IMR-90 (cell line): Measurements from ENCODE around the gene FASLG.

ENCODE experiments used
- BHLHE40 ChIP-seq: fragments of 150-350 bp; IDR thresholded peaks from 2 replicates; pipeline ENCODE4 v1.6.1; 2016; ENCODE audit warnings: mild to moderate bottlenecking, low read depth, low read length
- CHD1 ChIP-seq: IDR thresholded peaks from 2 replicates; pipeline ENCODE4 v1.6.1; 2012; ENCODE audit warnings: low read depth, low read length, improper control_type of control experiment
- MAFK ChIP-seq: IDR thresholded peaks from 2 replicates; pipeline ENCODE4 v1.6.1; 2012; ENCODE audit warnings: low read depth, low read length, improper control_type of control experiment
- MAZ ChIP-seq: IDR thresholded peaks from 2 replicates; pipeline ENCODE4 v1.6.1; 2012; ENCODE audit warnings: low read depth, mild to moderate bottlenecking, low read length, improper control_type of control experiment, moderate library complexity, borderline replicate concordance
- MXI1 ChIP-seq: IDR thresholded peaks from 2 replicates; pipeline ENCODE4 v1.6.1; 2012; ENCODE audit warnings: low read depth, mild to moderate bottlenecking, low read length, moderate library complexity, borderline replicate concordance
- POLR2A ChIP-seq: IDR thresholded peaks from 2 replicates; pipeline ENCODE4 v1.6.1; 2012; ENCODE audit warnings: mild to moderate bottlenecking, low read depth, low read length
- RAD21 ChIP-seq: IDR thresholded peaks from 2 replicates; pipeline ENCODE4 v1.6.1; 2012; ENCODE audit warnings: low read length, improper control_type of control experiment
- RCOR1 ChIP-seq: IDR thresholded peaks from 2 replicates; pipeline ENCODE4 v1.6.1; 2012; ENCODE audit warnings: mild to moderate bottlenecking, low read length, improper control_type of control experiment; ENCODE audit not compliant: insufficient replicate concordance
- RFX5 ChIP-seq: IDR thresholded peaks from 2 replicates; pipeline ENCODE4 v1.8.0; 2012; ENCODE audit warnings: low read depth, mild to moderate bottlenecking, low read length, moderate library complexity
- SMC3 ChIP-seq: fragments of 150-350 bp; IDR thresholded peaks from 2 replicates; pipeline ENCODE4 v1.6.1; 2016; ENCODE audit warnings: low read depth, mild to moderate bottlenecking, antibody characterized with exemption, low read length, moderate library complexity
- USF2 ChIP-seq: fragments of 150-350 bp; IDR thresholded peaks from 2 replicates; pipeline ENCODE4 v1.6.1; 2017; ENCODE audit warnings: mild to moderate bottlenecking, antibody characterized with exemption, low read length, low read depth
- TF ChIP-seq, protein P1 (sequence below): conservative IDR thresholded peaks from 2 replicates; pipeline ENCODE4 v1.5.1; 2012; ENCODE audit warnings: mild to moderate bottlenecking, low read depth, low read length, improper control_type of control experiment

DNA sequence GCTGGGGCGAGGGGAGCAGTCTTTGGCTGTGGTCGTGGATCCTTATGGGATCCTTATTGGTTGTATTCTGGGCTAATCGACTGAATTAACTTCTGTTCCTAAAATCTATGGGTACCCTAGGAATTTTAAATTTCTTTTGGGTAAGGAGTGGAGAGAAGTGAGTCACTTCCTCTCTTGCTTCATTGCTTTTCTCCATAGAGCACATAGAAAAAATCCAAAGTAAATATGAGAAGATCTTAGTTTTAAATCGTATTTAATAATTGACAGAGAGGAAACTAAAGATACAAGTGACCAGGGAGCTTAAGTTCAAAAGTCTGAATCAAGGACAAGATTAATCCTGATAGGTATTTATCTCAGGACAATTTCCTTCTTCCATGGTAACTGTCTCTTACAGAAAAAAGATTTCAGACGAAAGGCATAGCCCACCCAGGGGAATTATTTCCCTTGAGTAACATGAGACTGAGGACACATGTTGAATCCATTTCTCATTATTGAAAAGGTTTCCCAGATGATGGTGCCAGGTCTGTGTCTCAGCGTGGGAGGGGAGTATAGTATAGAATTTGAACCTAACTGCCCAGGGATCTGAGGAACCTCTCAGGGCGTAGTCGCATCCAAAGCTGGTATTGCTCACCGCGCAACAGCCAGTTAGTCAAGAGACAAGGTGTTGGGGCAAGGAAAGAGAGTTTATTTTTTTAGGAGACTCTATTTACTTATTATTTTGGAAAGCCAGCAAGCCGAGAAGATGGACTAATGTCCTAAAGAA, 28.7 kb upstream of the FASLG start:
- TF ChIP-seq, protein P1, sequence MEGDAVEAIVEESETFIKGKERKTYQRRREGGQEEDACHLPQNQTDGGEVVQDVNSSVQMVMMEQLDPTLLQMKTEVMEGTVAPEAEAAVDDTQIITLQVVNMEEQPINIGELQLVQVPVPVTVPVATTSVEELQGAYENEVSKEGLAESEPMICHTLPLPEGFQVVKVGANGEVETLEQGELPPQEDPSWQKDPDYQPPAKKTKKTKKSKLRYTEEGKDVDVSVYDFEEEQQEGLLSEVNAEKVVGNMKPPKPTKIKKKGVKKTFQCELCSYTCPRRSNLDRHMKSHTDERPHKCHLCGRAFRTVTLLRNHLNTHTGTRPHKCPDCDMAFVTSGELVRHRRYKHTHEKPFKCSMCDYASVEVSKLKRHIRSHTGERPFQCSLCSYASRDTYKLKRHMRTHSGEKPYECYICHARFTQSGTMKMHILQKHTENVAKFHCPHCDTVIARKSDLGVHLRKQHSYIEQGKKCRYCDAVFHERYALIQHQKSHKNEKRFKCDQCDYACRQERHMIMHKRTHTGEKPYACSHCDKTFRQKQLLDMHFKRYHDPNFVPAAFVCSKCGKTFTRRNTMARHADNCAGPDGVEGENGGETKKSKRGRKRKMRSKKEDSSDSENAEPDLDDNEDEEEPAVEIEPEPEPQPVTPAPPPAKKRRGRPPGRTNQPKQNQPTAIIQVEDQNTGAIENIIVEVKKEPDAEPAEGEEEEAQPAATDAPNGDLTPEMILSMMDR = no peak
- TF ChIP-seq POLR2A = no peak
- no peak for TF ChIP-seq MAZ
- no peak for TF ChIP-seq RFX5
- no peak for TF ChIP-seq MAFK
- TF ChIP-seq SMC3 = no peak
- TF ChIP-seq MXI1 = no peak
- TF ChIP-seq CHD1 = no peak
- TF ChIP-seq BHLHE40 = no peak
- no peak for TF ChIP-seq RCOR1
- no peak for TF ChIP-seq RAD21
- TF ChIP-seq USF2 = no peak
